H1 (cell line): ENCODE results near the gene CIPC. TPM values are rescaled to one million over a fixed set of nuclear protein-coding genes. Genes with fewer than 3 reads are reported as not detected.

Experiments
- CTCF ChIA-PET: fragments of 300-600 bp; sonication (Branson Sonifier 250); formaldehyde crosslinking; loops from one replicate; lab custom pipeline; 2021; ENCODE audit not compliant: partially characterized antibody; lab: Charles Lee
- POLR2A ChIA-PET: fragments of 300-600 bp; sonication (Branson Sonifier 250); formaldehyde crosslinking; loops from one replicate; lab custom pipeline; 2021; ENCODE audit warnings: inconsistent platforms; ENCODE audit not compliant: partially characterized antibody; lab: Charles Lee
- DNase-seq, 2 experiments: peaks; one replicate each; pipeline versions ENCODE4 v3.0.0 to v3.0.0-alpha.2; 2010 to 2022; ENCODE audit warnings: low spot score in 2 of 2, low read depth in 1 of 2, mixed read lengths in 1 of 2
- FAIRE-seq: peaks from 2 replicates; lab custom pipeline; 2011; peaks lifted over from hg19 to GRCh38; lab: Jason Lieb, UNC
- H2AFZ ChIP-seq: 2 replicates; pipeline ENCODE4 v1.8.1; 2012; ENCODE audit warnings: low read length, inconsistent platforms
- H2AK5ac ChIP-seq: 2 replicates; pipeline ENCODE4 v1.6.1; 2013; ENCODE audit warnings: low read depth, low read length
- H2BK120ac ChIP-seq: replicated peaks from 2 replicates; pipeline ENCODE3; 2013; ENCODE audit warnings: low read depth, low read length, inconsistent platforms
- H2BK12ac ChIP-seq: 2 replicates; pipeline ENCODE4 v1.6.1; 2013; ENCODE audit warnings: low read depth, low read length
- H2BK15ac ChIP-seq: 2 replicates; pipeline ENCODE4 v1.6.1; 2013; ENCODE audit warnings: low read length
- H2BK20ac ChIP-seq: 2 replicates; pipeline ENCODE4 v1.6.1; 2013; ENCODE audit warnings: low read length
- H2BK5ac ChIP-seq: 2 replicates; pipeline ENCODE4 v1.6.1; 2013; ENCODE audit warnings: low read depth, low read length
- H3K14ac ChIP-seq: 2 replicates; pipeline ENCODE4 v1.6.1; 2013; ENCODE audit warnings: inconsistent platforms; ENCODE audit not compliant: insufficient read length
- H3K18ac ChIP-seq: 2 replicates; pipeline ENCODE4 v1.6.1; 2013; ENCODE audit warnings: low read length; ENCODE audit errors: extremely low read depth
- H3K23ac ChIP-seq: 2 replicates; pipeline ENCODE4 v1.6.1; 2013; ENCODE audit warnings: inconsistent platforms; ENCODE audit not compliant: insufficient read length
- H3K23me2 ChIP-seq: 2 replicates; pipeline ENCODE4 v1.6.1; 2013; ENCODE audit warnings: low read depth, low read length
- H3K27ac ChIP-seq: 2 replicates; pipeline ENCODE4 v1.6.1; 2011; ENCODE audit warnings: low read depth, low read length, inconsistent platforms
- H3K27me3 ChIP-seq, 4 experiments: replicated peaks in 1 of 4; 1 replicate in 1 of 4; 2 replicates in 3 of 4; pipeline versions ENCODE4 v1.6.1 to v1.8.1; 2011 to 2013; ENCODE audit warnings: low read length in 3 of 4, mild to moderate bottlenecking in 3 of 4, inconsistent platforms in 2 of 4, mixed read lengths in 2 of 4, moderate library complexity in 1 of 4; ENCODE audit not compliant: control insufficient read depth in 3 of 4, insufficient read depth in 3 of 4; ENCODE audit errors: extremely low read depth in 1 of 4
- H3K36me3 ChIP-seq, 4 experiments: 2 replicates each; pipeline versions ENCODE4 v1.6.1 to v1.8.1; 2011 to 2013; ENCODE audit warnings: mild to moderate bottlenecking in 4 of 4, low read length in 3 of 4, moderate library complexity in 2 of 4, control low read depth in 1 of 4, inconsistent platforms in 1 of 4; ENCODE audit not compliant: insufficient read depth in 4 of 4, control insufficient read depth in 2 of 4
- H3K4ac ChIP-seq: replicated peaks from 2 replicates; pipeline ENCODE3; 2013; ENCODE audit warnings: low read length, low read depth, mixed read lengths, inconsistent platforms; ENCODE audit not compliant: insufficient read length
- H3K4me1 ChIP-seq, 4 experiments: replicated peaks in 1 of 4; 1 replicate in 1 of 4; 2 replicates in 3 of 4; pipeline versions ENCODE4 v1.6.1 to v1.8.1; 2011 to 2013; ENCODE audit warnings: low read length in 3 of 4, inconsistent platforms in 2 of 4, mixed read lengths in 1 of 4; ENCODE audit not compliant: insufficient read depth in 4 of 4, control insufficient read depth in 3 of 4
- H3K4me2 ChIP-seq, 2 experiments: 2 replicates each; pipeline versions ENCODE4 v1.6.1 to v1.8.1; 2011 to 2013; ENCODE audit warnings: low read depth in 2 of 2, low read length in 2 of 2, control low read depth in 1 of 2, inconsistent platforms in 1 of 2, mild to moderate bottlenecking in 1 of 2; ENCODE audit not compliant: insufficient read depth in 1 of 2
- H3K4me3 ChIP-seq, 4 experiments: fragments of 200-600, 300-600 bp in 1 of 4; sonication (generic), shearing (Covaris generic), sonication (Bioruptor Twin) in 1 of 4; 2 replicates each; pipeline versions ENCODE4 v1.5.1 to v1.8.1; 2011 to 2016; ENCODE audit warnings: low read length in 4 of 4, low read depth in 3 of 4, control low read depth in 2 of 4, inconsistent platforms in 2 of 4, mild to moderate bottlenecking in 2 of 4, mixed read lengths in 1 of 4, moderate library complexity in 1 of 4; ENCODE audit not compliant: insufficient read depth in 2 of 4; ENCODE audit errors: extremely low read depth in 1 of 4
- H3K56ac ChIP-seq: replicated peaks from 2 replicates; pipeline ENCODE3; 2013; ENCODE audit warnings: low read depth, mild to moderate bottlenecking, mixed read lengths, low read length, inconsistent platforms; ENCODE audit not compliant: insufficient read length
- H3K79me1 ChIP-seq: 2 replicates; pipeline ENCODE4 v1.6.1; 2013; ENCODE audit warnings: low read depth, low read length, control low read depth
- H3K79me2 ChIP-seq, 2 experiments: 2 replicates each; pipeline versions ENCODE4 v1.6.1 to v1.8.1; 2012 to 2013; ENCODE audit warnings: low read length in 2 of 2, mild to moderate bottlenecking in 2 of 2, inconsistent platforms in 1 of 2; ENCODE audit not compliant: insufficient read depth in 2 of 2, control insufficient read depth in 1 of 2
- H3K9ac ChIP-seq, 4 experiments: replicated peaks in 1 of 4; 1 replicate in 1 of 4; 2 replicates in 3 of 4; pipeline versions ENCODE4 v1.6.1 to v1.8.1; 2011 to 2013; ENCODE audit warnings: low read depth in 3 of 4, low read length in 3 of 4, control low read depth in 2 of 4, mild to moderate bottlenecking in 2 of 4, moderate library complexity in 2 of 4, inconsistent platforms in 1 of 4; ENCODE audit errors: extremely low read depth in 1 of 4
- H3K9me3 ChIP-seq, 2 experiments: 2 replicates each; pipeline versions ENCODE4 v1.6.1 to v1.8.1; 2012 to 2013; ENCODE audit warnings: mild to moderate bottlenecking in 2 of 2, moderate library complexity in 2 of 2, control low read depth in 1 of 2, inconsistent platforms in 1 of 2, low read depth in 1 of 2, low read length in 1 of 2, mixed read lengths in 1 of 2; ENCODE audit not compliant: insufficient read depth in 2 of 2
- H4K20me1 ChIP-seq, 2 experiments: replicated peaks in 1 of 2; 2 replicates each; pipeline versions ENCODE3 to v1.8.1; 2011 to 2013; ENCODE audit warnings: inconsistent platforms in 2 of 2, low read length in 2 of 2, mild to moderate bottlenecking in 1 of 2; ENCODE audit not compliant: insufficient read depth in 2 of 2, control insufficient read depth in 1 of 2
- H4K5ac ChIP-seq: 2 replicates; pipeline ENCODE4 v1.6.1; 2013; ENCODE audit warnings: low read length, low read depth, mixed read lengths, inconsistent platforms; ENCODE audit not compliant: insufficient read length
- H4K8ac ChIP-seq: 2 replicates; pipeline ENCODE4 v1.8.0; 2013; ENCODE audit warnings: mild to moderate bottlenecking, moderate library complexity, low read length, inconsistent platforms; ENCODE audit not compliant: insufficient read depth; ENCODE audit errors: extremely low read depth
- H4K91ac ChIP-seq: replicated peaks from 2 replicates; pipeline ENCODE3; 2013; ENCODE audit warnings: low read length, mixed read lengths, inconsistent platforms; ENCODE audit not compliant: insufficient read length
- BCL11A ChIP-seq, 2 experiments: IDR thresholded peaks; one replicate each; pipeline ENCODE4 v1.6.1; 2011; ENCODE audit warnings: low read depth in 2 of 2, low read length in 2 of 2, mild to moderate bottlenecking in 2 of 2
- CBX8 ChIP-seq: fragments of 300-800, 300-1000 bp; sonication (generic); IDR thresholded peaks from 2 replicates; pipeline ENCODE4 v1.7.1; 2016; ENCODE audit warnings: low read depth, low read length, borderline replicate concordance
- POLR2AphosphoS5 ChIP-seq: IDR thresholded peaks from 2 replicates; pipeline ENCODE4 v1.6.1; 2011; ENCODE audit warnings: low read depth, low read length
- RNF2 ChIP-seq: fragments of 200-900, 300-1000 bp; sonication (generic); IDR thresholded peaks from 2 replicates; pipeline ENCODE4 v1.7.1; 2016; ENCODE audit warnings: borderline replicate concordance, low read depth, mild to moderate bottlenecking, antibody characterized with exemption, low read length; ENCODE audit not compliant: poor library complexity, severe bottlenecking; ENCODE audit errors: missing control alignments
- RXRA ChIP-seq: IDR thresholded peaks from 2 replicates; pipeline ENCODE4 v1.6.1; 2011; ENCODE audit warnings: low read depth, mild to moderate bottlenecking, low read length, moderate library complexity; ENCODE audit not compliant: insufficient read depth
- SAP30 ChIP-seq: fragments of 300-600 bp; sonication (generic); IDR thresholded peaks from 2 replicates; pipeline ENCODE4 v1.7.1; 2012; ENCODE audit warnings: low read length, moderate library complexity, mild to moderate bottlenecking, inconsistent platforms; ENCODE audit not compliant: insufficient read depth, insufficient replicate concordance
- SP2 ChIP-seq: IDR thresholded peaks from 2 replicates; pipeline ENCODE4 v1.6.1; 2012; ENCODE audit warnings: mild to moderate bottlenecking, low read length, inconsistent platforms
- USF2 ChIP-seq: IDR thresholded peaks from 2 replicates; pipeline ENCODE4 v1.6.1; 2011; ENCODE audit warnings: low read length, improper control_type of control experiment
- WGBS, 2 experiments: shearing (Covaris generic) in 1 of 2; methylation state at CpG; one replicate each; pipeline versions ENCODE4 v1.1.6 to v1.1.7; 2013 to 2015; ENCODE audit warnings: low lambda C conversion rate in 2 of 2, mixed read lengths in 2 of 2, inconsistent platforms in 1 of 2, low coverage in 1 of 2, missing lambda C conversion rate in 1 of 2; ENCODE audit not compliant: insufficient replicate concordance in 2 of 2, insufficient coverage in 1 of 2, insufficient read length in 1 of 2; ENCODE audit errors: extremely low coverage in 1 of 2, missing lambda C conversion rate in 1 of 2; 5-methylcytosine and 5-hydroxymethylcytosine counted together
- polyA plus RNA-seq, 7 experiments: library from polyadenylated mRNA; depleted of rRNA in 3 of 7; stranded (reverse) in 5 of 7; unstranded in 2 of 7; fragments of >200 nt in 5 of 7; fragments of 200-250 nt in 2 of 7; gene quantifications; 1 replicate in 5 of 7; 2 replicates in 1 of 7; 4 replicates in 1 of 7; pipeline versions ENCODE4 v1.2.1 to v1.2.3, GENCODE V29; 2011 to 2013; ENCODE audit warnings: missing spikeins in 2 of 7, mixed read lengths in 2 of 7
- total RNA-seq: library from RNA; stranded (reverse); fragmentation: NEBNext Ultra II Directional; extraction: Animal tissue kit (Norgen Biotek cat#: 25700); gene quantifications from 2 replicates; pipeline ENCODE4 v1.2.1, GENCODE V29; 2021

Gene CIPC
- total and polyA plus RNA-seq, 2 of the 8 experiments (the other 6 are each of a cell fraction or from before 2014, with no cell fraction given): 13.9 to 32.7 TPM

DNA sequence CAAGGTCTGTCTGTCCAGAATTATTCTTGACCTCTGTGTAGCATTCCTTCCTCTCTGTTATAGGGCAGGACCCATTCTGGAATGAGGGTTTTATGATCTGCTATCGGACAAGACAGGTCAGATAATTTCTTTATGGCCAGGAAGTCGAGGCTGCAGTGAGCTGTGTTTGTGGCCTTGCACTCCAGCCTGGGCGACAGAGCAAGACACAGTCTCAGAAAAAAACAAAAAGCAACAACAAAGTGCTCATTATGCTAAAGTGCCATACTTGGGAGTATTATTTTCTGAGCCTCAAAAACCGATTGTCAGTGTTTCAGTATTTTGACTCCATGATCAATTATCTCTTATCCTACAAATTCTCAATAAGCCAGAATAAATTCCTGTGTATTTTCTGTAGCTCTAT lies 4.1 kb downstream of the CIPC start:
- H2AFZ ChIP-seq: no peak overlapping the region
- H3K4ac ChIP-seq: no peak overlapping the region
- no peak overlapping the region for H3K56ac ChIP-seq
- H2BK5ac ChIP-seq: no peak overlapping the region
- H2BK120ac ChIP-seq: no peak overlapping the region
- no peaks in the 10 kb centered on the region for H3K9me3 ChIP-seq
- H3K18ac ChIP-seq: no peak overlapping the region
- no peak for FAIRE-seq
- peaks cover 4 to 20% (median 12%) of the 10 kb centered on the region in 4 experiments for H3K4me1 ChIP-seq
- H3K27me3 ChIP-seq: no peaks in the 10 kb centered on the region
- H3K9ac ChIP-seq: no peak overlapping the region
- no peak overlapping the region for H2BK12ac ChIP-seq
- no peak overlapping the region for H3K27ac ChIP-seq
- H3K4me3 ChIP-seq: no peak overlapping the region
- POLR2A ChIA-PET: interaction anchor here (0.8 to 8.3 kb wide), 3 partner anchors 9 to 21 kb away, joined by 3 to 49 read pairs (median 11); no protein-coding TSS in a partner anchor
- peaks cover 4 to 86% of the 10 kb centered on the region in 2 experiments; a peak in 3 of 4 replicates for H3K79me2 ChIP-seq
- no peak overlapping the region for H3K14ac ChIP-seq
- peaks cover 0 to 13% (median 3%) of the 10 kb centered on the region in 4 experiments; a peak in 4 of 8 replicates for H3K36me3 ChIP-seq
- no peak for DNase-seq
- no peak overlapping the region for H2BK15ac ChIP-seq
- peaks cover 4% of the 10 kb centered on the region; the same call in 1 of the 2 replicates for H3K79me1 ChIP-seq
- peaks cover 12% of the 10 kb centered on the region; the same call in 1 of the 2 replicates for H3K23me2 ChIP-seq
- no peak overlapping the region for H2BK20ac ChIP-seq
- no peak overlapping the region for H4K5ac ChIP-seq
- H4K20me1 ChIP-seq: no peaks in the 10 kb centered on the region
- no peak overlapping the region for H2AK5ac ChIP-seq
- H3K4me2 ChIP-seq: no peak overlapping the region
- CTCF ChIA-PET: interaction anchor here (0.6 to 56.8 kb wide), 4 partner anchors 31 to 296 kb away, joined by 3 to 1490 read pairs (median 6); partner anchors contain the start of gene ZDHHC22
- H4K8ac ChIP-seq: no peak overlapping the region
- no peak overlapping the region for H3K23ac ChIP-seq
- 83% methylated on average over 4 of the region's 4 CpGs; no CpG with 5 or more reads in 1 of the 2 experiments for WGBS, 2 experiments
- H4K91ac ChIP-seq: no peak overlapping the region
- TF ChIP-seq BCL11A (IDR thresholded peaks at IDR 0.05; ENCODE audit: low read depth in 2 of 2, low read length in 2 of 2): no peak
- TF ChIP-seq POLR2AphosphoS5: no peak
- TF ChIP-seq SP2: no peak
- TF ChIP-seq RNF2: no peak
- TF ChIP-seq SAP30: no peak
- TF ChIP-seq USF2: no peak
- no peak for TF ChIP-seq CBX8
- no peak for TF ChIP-seq RXRA
